GM13977 (cell line): Measurements from ENCODE around the gene NKAIN4.

ENCODE experiments used
- DNase-seq: peaks from one replicate; pipeline ENCODE4 v3.0.0; 2012; ENCODE audit warnings: low spot score
- in situ Hi-C: fragments of 300-500 bp; cut with MboI; formaldehyde crosslinking; loops from one replicate; pipeline ENCODE4 v1.12.0; 2022; ENCODE audit warnings: low sequenced_read_pairs, low pct_unique_long_range_greater_than_20kb, mixed read lengths, inconsistent platforms; ENCODE audit not compliant: unreplicated experiment
- TF ChIP-seq, protein P1 (sequence below): IDR thresholded peaks from 2 replicates; pipeline ENCODE4 v1.5.1; 2012; ENCODE audit warnings: mild to moderate bottlenecking, control low read depth; ENCODE audit not compliant: insufficient read depth; ENCODE audit errors: extremely low read depth, missing control alignments

NKAIN4 gene

DNA sequence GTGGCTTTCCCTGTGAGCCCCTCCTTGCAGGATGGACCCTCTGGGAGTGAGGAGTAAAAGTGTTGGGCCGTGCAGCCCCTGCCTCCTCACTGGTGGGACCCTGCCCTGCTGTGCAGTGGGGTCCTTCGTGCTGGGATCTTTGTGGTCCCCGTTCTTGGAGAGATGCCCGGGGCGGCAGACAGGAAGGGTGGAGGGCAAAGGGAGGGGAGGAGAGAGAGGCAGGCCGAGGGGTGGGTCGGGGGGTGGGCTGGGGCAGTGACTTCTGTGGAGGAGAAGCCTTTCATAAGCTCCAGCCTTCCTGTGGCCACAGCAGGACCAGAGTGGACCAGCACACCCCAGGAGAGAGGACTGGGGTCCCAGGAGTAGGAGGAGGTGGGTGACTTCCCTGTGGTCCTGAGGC, 38.6 kb upstream of the NKAIN4 start, which contains the start of gene COL20A1:
Gene COL20A1 (plus strand): TSS at position 283 of the 400 bp plus-strand sequence. CDS start 1,922 bp downstream, outside the sequence.
- in situ Hi-C loops = no loop called here
- no peak for DNase-seq
- TF ChIP-seq, protein P1, sequence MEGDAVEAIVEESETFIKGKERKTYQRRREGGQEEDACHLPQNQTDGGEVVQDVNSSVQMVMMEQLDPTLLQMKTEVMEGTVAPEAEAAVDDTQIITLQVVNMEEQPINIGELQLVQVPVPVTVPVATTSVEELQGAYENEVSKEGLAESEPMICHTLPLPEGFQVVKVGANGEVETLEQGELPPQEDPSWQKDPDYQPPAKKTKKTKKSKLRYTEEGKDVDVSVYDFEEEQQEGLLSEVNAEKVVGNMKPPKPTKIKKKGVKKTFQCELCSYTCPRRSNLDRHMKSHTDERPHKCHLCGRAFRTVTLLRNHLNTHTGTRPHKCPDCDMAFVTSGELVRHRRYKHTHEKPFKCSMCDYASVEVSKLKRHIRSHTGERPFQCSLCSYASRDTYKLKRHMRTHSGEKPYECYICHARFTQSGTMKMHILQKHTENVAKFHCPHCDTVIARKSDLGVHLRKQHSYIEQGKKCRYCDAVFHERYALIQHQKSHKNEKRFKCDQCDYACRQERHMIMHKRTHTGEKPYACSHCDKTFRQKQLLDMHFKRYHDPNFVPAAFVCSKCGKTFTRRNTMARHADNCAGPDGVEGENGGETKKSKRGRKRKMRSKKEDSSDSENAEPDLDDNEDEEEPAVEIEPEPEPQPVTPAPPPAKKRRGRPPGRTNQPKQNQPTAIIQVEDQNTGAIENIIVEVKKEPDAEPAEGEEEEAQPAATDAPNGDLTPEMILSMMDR = no peak

DNA sequence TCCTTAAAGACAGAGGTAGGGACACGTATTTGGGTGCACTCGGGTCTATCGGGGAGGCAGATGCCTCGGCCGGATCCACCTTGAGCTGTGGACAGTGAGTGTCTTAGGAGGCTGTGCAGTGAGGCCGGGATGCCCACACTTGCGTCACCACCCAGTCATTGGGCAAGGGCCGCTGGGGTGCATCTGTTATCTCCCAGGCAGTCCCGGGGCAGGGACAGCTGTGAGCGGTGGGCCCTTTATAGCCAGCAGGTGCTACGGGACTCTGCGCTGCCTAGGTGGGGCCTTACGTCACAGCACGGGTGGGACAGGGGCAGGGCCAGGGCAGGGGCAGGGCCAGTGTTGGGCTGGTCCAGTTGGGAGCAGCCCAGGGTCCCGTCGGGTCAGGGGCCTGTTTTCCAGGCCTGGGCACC, 38.0 kb upstream of the NKAIN4 start:
- DNase-seq = no peak
- in situ Hi-C loops = no loop called here
- TF ChIP-seq, protein P1 = no peak

DNA sequence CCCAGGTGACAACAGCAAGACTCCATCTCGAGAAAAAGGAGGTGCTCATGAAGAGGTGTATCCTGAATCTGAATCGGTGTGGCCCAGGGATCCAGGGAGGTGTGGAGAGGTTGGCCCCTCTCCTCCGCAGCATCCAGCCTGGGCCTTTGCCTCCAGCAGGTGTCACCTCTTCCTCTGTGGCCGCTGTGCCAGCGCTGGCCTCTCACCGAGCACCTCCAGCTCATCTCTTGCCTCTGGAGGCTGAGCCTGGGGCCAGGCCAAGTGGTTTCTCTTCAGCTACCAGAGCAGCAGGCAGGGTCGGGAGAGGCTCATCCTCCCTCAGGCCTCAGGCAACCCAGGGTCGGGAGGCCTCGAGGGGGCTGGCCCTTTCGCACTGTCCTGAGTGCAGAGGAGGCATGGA, 37.5 kb upstream of the NKAIN4 start:
- in situ Hi-C loops = no loop called here
- DNase-seq = no peak
- TF ChIP-seq, protein P1 = no peak

DNA sequence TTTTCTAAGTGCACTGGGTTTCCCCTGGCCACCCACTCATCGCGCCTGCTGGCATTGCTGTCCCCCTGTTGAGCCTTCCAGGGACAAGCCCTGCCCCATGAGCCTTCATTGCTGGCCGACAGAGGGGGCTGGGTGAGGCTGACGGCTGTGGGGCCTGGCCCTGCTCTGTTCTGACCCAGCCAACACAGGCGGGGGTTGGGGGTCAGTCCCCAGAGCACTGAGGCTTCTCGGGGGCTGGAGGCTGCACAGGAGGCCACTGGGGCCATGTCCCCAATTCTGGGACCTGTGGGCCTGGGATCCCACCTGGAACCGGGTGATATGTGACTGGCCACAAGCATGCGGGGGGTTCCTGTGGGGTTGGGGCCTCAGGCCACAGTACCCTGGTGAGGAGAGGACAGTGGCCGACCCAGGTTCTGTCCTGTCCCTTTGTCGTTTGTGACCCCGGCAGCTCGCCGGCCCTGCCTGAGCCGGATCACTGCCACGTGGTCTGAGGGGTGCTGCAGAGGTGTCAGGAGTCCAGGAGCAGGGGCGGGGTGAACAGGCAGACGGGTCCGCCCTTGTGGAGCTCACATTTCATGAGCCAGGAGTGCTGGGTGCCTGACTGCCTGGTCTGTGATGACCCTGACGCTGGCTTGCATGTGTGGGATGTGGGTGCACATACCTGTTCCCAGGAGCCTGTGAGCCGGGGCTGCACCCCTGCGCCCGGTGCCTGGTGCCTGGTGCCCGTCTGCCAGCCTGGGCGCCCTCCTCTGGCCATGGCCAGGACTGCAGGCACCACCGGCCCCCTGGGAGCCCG, 36.6 kb upstream of the NKAIN4 start:
- in situ Hi-C loops = no loop called here
- peak; percentile 88 for DNase-seq
- TF ChIP-seq, protein P1 = peak; percentile 76

DNA sequence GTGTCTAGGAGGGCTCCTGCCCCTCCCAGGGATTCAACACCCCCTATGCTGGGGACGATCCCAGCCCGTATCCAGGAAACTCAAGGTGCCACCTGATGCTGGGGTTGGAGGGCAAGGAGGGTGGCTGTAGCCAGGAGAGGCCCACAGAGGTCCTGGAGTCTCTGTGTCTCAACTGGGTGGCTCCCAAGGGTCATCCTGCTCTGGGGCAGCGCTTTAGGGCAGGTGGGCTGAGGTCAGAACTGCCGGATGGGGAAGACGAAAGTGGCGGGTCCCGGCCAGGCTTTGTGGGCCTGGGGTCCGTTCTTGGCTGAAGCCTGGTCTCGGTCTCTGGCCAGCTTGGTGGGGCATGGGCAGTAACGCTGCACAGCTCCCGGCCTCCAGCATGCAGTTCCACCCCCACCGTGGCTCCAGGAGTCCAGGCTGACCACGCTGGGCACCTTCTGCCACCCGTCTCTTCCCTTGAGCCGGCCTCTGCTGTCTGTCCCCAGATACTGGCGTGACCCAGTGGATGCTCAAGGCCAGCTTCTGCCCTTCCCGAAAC, 35.9 kb upstream of the NKAIN4 start:
- no peak for DNase-seq
- in situ Hi-C loops = no loop called here
- TF ChIP-seq, protein P1 = no peak

DNA sequence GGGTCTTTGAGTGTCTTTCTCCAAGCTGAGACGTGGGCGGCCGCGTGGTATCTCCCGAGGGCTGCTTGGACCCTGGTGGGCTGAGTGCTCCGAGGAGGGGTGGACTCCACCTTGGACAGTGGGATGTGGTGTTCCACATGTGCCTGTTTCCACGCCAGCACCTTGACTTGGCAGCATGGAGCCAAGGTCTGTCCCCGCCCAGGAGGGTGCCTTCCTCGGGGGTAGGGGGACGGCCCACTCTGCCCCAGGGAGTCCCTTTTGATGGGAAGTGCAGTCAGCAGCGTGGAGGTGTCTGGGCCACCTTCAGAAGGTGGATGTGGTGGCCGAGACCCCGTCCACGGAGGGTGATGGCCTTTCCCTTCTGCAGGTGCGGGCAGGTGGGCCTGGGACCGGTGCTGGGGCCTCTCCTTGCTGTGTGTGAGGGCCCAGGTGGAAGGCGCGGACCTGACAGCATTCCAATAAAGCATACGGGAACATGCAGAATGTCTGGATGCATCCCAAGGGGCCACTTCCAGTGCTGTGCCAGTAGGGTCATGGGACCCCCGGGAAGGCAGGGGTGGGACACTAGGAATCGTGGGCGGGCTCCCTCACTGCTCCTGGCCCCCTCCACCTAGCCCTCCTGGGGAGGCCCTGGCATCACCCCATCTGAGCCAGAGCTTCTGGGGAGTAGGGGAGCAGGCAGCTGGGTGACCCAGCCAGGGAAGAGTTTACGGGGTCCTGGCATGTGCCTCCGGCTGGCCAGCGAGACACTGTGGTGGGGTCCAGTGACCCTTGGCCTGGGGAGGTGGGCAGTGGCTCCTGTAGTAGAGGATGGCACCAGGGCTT, 35.3 kb upstream of the NKAIN4 start:
- TF ChIP-seq, protein P1 = no peak
- in situ Hi-C loops = no loop called here
- DNase-seq = no peak
